ENCODE results near the gene KCNQ1OT1.

DNA sequence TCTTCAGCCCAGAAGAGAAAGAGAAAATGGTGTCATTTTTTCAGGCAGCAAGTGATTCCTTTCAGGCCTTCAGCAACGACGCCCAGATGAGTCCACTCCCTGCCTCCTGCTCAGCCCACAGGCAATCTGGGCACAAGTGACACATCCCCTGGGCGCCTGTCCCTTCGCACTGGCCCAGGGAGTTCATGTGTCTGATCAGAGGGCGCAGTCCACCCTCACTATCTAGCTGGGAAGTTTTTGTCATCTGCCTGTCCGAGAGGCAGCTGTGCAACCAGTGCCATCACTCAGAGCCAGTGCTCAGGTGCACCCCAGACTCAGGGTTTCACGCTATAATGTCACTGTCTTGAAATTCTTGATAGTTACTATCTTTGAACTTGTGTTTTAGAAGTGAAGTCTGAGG lies 1.4 kb upstream of the KCNQ1OT1 start:
- TF ChIP-seq POLR2A (IDR thresholded peaks at IDR 0.05) (no peak), POLR2AphosphoS5 (IDR thresholded peaks at IDR 0.05; ENCODE audit: insufficient read depth in 1 of 2, low read depth in 1 of 2) (no peak)
- TF ChIP-seq, protein P1, sequence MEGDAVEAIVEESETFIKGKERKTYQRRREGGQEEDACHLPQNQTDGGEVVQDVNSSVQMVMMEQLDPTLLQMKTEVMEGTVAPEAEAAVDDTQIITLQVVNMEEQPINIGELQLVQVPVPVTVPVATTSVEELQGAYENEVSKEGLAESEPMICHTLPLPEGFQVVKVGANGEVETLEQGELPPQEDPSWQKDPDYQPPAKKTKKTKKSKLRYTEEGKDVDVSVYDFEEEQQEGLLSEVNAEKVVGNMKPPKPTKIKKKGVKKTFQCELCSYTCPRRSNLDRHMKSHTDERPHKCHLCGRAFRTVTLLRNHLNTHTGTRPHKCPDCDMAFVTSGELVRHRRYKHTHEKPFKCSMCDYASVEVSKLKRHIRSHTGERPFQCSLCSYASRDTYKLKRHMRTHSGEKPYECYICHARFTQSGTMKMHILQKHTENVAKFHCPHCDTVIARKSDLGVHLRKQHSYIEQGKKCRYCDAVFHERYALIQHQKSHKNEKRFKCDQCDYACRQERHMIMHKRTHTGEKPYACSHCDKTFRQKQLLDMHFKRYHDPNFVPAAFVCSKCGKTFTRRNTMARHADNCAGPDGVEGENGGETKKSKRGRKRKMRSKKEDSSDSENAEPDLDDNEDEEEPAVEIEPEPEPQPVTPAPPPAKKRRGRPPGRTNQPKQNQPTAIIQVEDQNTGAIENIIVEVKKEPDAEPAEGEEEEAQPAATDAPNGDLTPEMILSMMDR (IDR thresholded peaks at IDR 0.05): no peak
